GM18508 (cell line): Measurements from ENCODE around the gene GPATCH8.
"Not testable (repeated sequence)": the region's sequence is repeated elsewhere in the genome, so short reads cannot be mapped to it uniquely, and the experiment has no call there.

ENCODE experiments used
- ATAC-seq: cut with Tn5 transposase; IDR thresholded peaks from one replicate; pipeline ENCODE4 v1.9.1; 2021; ENCODE audit warnings: moderate number of reproducible peaks; ENCODE audit not compliant: insufficient read depth, unreplicated experiment

Gene GPATCH8

GRCh38 chr17:44380767-44381166 is 122.4 kb downstream of the GPATCH8 start:
- ATAC-seq = no peak

- no peak for ATAC-seq
Measured at GRCh38 chr17:44379887-44380286, 123.3 kb downstream of the GPATCH8 start.

GRCh38 chr17:44378171-44378705 is 125.0 kb downstream of the GPATCH8 start:
- no peak for ATAC-seq

GRCh38 chr17:44376779-44377178 is 126.4 kb downstream of the GPATCH8 start:
- ATAC-seq = no peak

- ATAC-seq = no peak
Measured at GRCh38 chr17:44376124-44376523, 127.1 kb downstream of the GPATCH8 start.

- no peak for ATAC-seq
Measured at GRCh38 chr17:44375196-44376017, 127.8 kb downstream of the GPATCH8 start.

- no peak for ATAC-seq
Measured at GRCh38 chr17:44374306-44375195, 128.7 kb downstream of the GPATCH8 start.

GRCh38 chr17:44372036-44372435 is 131.2 kb downstream of the GPATCH8 start:
- no peak for ATAC-seq

- ATAC-seq = not testable (repeated sequence)
Measured at GRCh38 chr17:44369414-44370023, 133.7 kb downstream of the GPATCH8 start.

- ATAC-seq = not testable (repeated sequence)
Measured at GRCh38 chr17:44368391-44369243, 134.6 kb downstream of the GPATCH8 start.

GRCh38 chr17:44367231-44367979 is 135.8 kb downstream of the GPATCH8 start:
- no peak for ATAC-seq

GRCh38 chr17:44365051-44365450 is 138.2 kb downstream of the GPATCH8 start:
- ATAC-seq = not testable (repeated sequence)

GRCh38 chr17:44363613-44364159 is 139.5 kb downstream of the GPATCH8 start, which contains the start of gene FAM171A2:
Gene FAM171A2, minus strand, starts transcription at chr17:44363853. Its CDS starts 139 bp downstream, at chr17:44363714.
- ATAC-seq = no peak

- ATAC-seq = no peak
Measured at GRCh38 chr17:44362949-44363612, 140.1 kb downstream of the GPATCH8 start.

GRCh38 chr17:44362459-44362948 is 140.7 kb downstream of the GPATCH8 start:
- no peak for ATAC-seq

GRCh38 chr17:44361292-44362260 is 141.6 kb downstream of the GPATCH8 start:
- no peak for ATAC-seq

- no peak for ATAC-seq
Measured at GRCh38 chr17:44360826-44361225, 142.4 kb downstream of the GPATCH8 start.
